ENCODE measurements around the gene REPIN1. TPM values are rescaled to one million over a fixed set of nuclear protein-coding genes. Genes with fewer than 3 reads are reported as not detected.

REPIN1 gene
- total and polyA plus RNA-seq, 2 donors (not counting 1 experiment from before 2014, with no cell fraction given), result 165 to 190 TPM

DNA sequence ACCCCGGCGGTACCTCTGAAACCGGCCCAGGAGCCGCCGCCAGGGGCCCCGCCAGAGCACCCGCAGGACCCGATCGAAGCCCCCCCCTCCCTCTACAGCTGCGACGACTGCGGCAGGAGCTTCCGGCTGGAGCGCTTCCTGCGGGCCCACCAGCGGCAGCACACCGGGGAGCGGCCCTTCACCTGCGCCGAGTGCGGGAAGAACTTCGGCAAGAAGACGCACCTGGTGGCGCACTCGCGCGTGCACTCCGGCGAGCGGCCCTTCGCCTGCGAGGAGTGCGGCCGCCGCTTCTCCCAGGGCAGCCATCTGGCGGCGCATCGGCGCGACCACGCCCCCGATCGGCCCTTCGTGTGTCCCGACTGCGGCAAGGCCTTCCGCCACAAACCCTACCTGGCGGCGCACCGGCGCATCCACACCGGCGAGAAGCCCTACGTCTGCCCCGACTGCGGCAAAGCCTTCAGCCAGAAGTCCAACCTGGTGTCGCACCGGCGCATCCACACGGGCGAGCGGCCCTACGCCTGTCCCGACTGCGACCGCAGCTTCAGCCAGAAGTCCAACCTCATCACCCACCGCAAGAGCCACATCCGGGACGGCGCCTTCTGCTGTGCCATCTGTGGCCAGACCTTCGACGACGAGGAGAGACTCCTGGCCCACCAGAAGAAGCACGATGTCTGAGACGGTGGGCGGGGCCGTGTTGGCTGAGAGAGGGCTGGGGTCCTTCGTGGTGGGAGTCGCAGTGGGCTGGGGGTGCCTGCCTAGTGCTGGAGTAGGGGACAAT is 3.8 kb downstream of the REPIN1 start:
- Mint-ChIP-seq H3K4me1 (peaks cover 72% of the 10 kb centered on the region), H3K27ac (peak overlapping the region; percentile 53), H3K4me3 (peak overlapping the region; percentile 7), H3K9me3 (ENCODE audit: insufficient read depth) (no peaks in the 10 kb centered on the region), H3K27me3 (no peaks in the 10 kb centered on the region)
- ATAC-seq (ENCODE audit: low read depth), result no peak
- H3K4me3 ChIP-seq (ENCODE audit: control extremely low read depth in 1 of 5, extremely low read depth in 1 of 5, insufficient read depth in 1 of 5, low read depth in 2 of 5, low read length in 4 of 5), result no peak overlapping the region
- H3K79me2 ChIP-seq (ENCODE audit: control insufficient read depth, insufficient read depth, low read length), result peaks cover 33% of the 10 kb centered on the region
- H3K27me3 ChIP-seq (replicated peaks in 1 of 4; ENCODE audit: control extremely low read depth in 1 of 4, control insufficient read depth in 3 of 4, insufficient read depth in 4 of 4, low read length in 3 of 4), result no peaks in the 10 kb centered on the region
- no peak overlapping the region for H3K4me2 ChIP-seq (replicated peaks; ENCODE audit: low read depth, low read length, poor library complexity, severe bottlenecking)
- no peak overlapping the region for H2AFZ ChIP-seq (ENCODE audit: insufficient read depth, low read depth, low read length, poor library complexity, severe bottlenecking)
- ChIA-PET CTCF (no interaction called here), POLR2A (interaction anchor here (1.0 kb wide), 1 partner anchor 33 kb away, joined by 3 read pairs; a partner anchor contains a TSS)
- DNase-seq, result no peak
- intact Hi-C loops (cut with micrococcal nuclease), result no loop called here
- H3K9ac ChIP-seq (ENCODE audit: low read length), result no peak overlapping the region
- TF ChIP-seq, protein P1, sequence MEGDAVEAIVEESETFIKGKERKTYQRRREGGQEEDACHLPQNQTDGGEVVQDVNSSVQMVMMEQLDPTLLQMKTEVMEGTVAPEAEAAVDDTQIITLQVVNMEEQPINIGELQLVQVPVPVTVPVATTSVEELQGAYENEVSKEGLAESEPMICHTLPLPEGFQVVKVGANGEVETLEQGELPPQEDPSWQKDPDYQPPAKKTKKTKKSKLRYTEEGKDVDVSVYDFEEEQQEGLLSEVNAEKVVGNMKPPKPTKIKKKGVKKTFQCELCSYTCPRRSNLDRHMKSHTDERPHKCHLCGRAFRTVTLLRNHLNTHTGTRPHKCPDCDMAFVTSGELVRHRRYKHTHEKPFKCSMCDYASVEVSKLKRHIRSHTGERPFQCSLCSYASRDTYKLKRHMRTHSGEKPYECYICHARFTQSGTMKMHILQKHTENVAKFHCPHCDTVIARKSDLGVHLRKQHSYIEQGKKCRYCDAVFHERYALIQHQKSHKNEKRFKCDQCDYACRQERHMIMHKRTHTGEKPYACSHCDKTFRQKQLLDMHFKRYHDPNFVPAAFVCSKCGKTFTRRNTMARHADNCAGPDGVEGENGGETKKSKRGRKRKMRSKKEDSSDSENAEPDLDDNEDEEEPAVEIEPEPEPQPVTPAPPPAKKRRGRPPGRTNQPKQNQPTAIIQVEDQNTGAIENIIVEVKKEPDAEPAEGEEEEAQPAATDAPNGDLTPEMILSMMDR (IDR thresholded peaks at IDR 0.05), result no peak
- no peak for TF ChIP-seq EZH2 (IDR thresholded peaks at IDR 0.05; ENCODE audit: borderline replicate concordance, insufficient read depth, low read depth, low read length, poor library complexity, severe bottlenecking)
- peaks cover 26% of the 10 kb centered on the region for H4K20me1 ChIP-seq (ENCODE audit: control insufficient read depth, insufficient read depth, low read length, poor library complexity, severe bottlenecking)
- peaks cover 0 to 36% of the 10 kb centered on the region in 2 experiments for H3K36me3 ChIP-seq (replicated peaks in 1 of 2; ENCODE audit: control extremely low read depth in 1 of 2, control insufficient read depth in 1 of 2, extremely low read depth in 1 of 2, insufficient read depth in 2 of 2, low read length in 1 of 2)
- 98% methylated on average over 79 of the region's 79 CpGs for WGBS (ENCODE audit: insufficient coverage)
- peaks cover 19 to 55% of the 10 kb centered on the region in 2 donors for H3K4me1 ChIP-seq (ENCODE audit: control insufficient read depth in 2 of 2, insufficient read depth in 2 of 2, low read length in 2 of 2)
- no peaks in the 10 kb centered on the region for H3K9me3 ChIP-seq (ENCODE audit: control extremely low read depth in 1 of 3, control insufficient read depth in 2 of 3, insufficient read depth in 1 of 3, low read length in 2 of 3)
- H3K27ac ChIP-seq (ENCODE audit: low read length in 2 of 2), result no peak overlapping the region
